ENCODE measurements around the gene STEAP3.

- TF ChIP-seq CTCF (IDR thresholded peaks at IDR 0.05) (no peak), RNF2 (IDR thresholded peaks at IDR 0.05; ENCODE audit: borderline replicate concordance, low read depth) (peak; percentile 78; the same call in 1 of the 2 replicates), MAZ (IDR thresholded peaks at IDR 0.05; ENCODE audit: borderline replicate concordance, low read depth, low read length) (no peak), HDAC2 (IDR thresholded peaks at IDR 0.05) (no peak), RARB (CRISPR knock-in tag; IDR thresholded peaks at IDR 0.05) (no peak), E2F6 (IDR thresholded peaks at IDR 0.05; ENCODE audit: borderline replicate concordance, low read depth) (peak; percentile 67), MAFK (IDR thresholded peaks at IDR 0.05; ENCODE audit: partially characterized antibody) (no peak), NR3C1 (IDR thresholded peaks at IDR 0.05) (no peak), POLR2AphosphoS2 (conservative IDR thresholded peaks at IDR 0.05; ENCODE audit: low read length) (no peak), KDM5A (IDR thresholded peaks at IDR 0.05) (no peak)
Observed at GRCh38 chr2:119223521-119224390, at the start of gene STEAP3.

Data from A549 (cell line).